Activated CD8-positive, alpha-beta T cell treated with anti-CD3 and anti-CD28 coated beads, Interleukin-2, amount 10 ng/mL, durations not matched to agents 7 days and 5 days (primary cell): ENCODE data around the gene CNNM1. TPM values are rescaled to one million over a fixed set of nuclear protein-coding genes. Genes with fewer than 3 reads are reported as not detected.

Source experiments
- ATAC-seq: fragments of 150-1000 bp; cut with Tn5 transposase; one replicate; pipeline ENCODE4 v1.10.0; 2021; ENCODE audit warnings: moderate library complexity
- CTCF ChIA-PET: fragments of 350-600 bp; sonication (Branson Sonifier 250); formaldehyde crosslinking; loops from one replicate; lab custom pipeline; 2021; ENCODE audit warnings: antibody characterized with exemption; lab: Charles Lee
- POLR2A ChIA-PET: fragments of 350-600 bp; sonication (Branson Sonifier 250); formaldehyde crosslinking; loops from one replicate; lab custom pipeline; 2021; ENCODE audit warnings: antibody characterized with exemption; lab: Charles Lee
- DNase-seq: peaks from one replicate; pipeline ENCODE4 v3.0.0-alpha.2; 2020
- H3K27ac Mint-ChIP-seq: one replicate; pipeline ENCODE4 v1.8.0; 2021; ENCODE audit warnings: mild to moderate bottlenecking, mixed read lengths
- H3K27me3 Mint-ChIP-seq: one replicate; pipeline ENCODE4 v1.8.0; 2021; ENCODE audit warnings: low read depth, mixed read lengths
- H3K36me3 Mint-ChIP-seq: one replicate; pipeline ENCODE4 v1.8.0; 2021; ENCODE audit warnings: low read depth, mixed read lengths
- H3K4me1 Mint-ChIP-seq: one replicate; pipeline ENCODE4 v1.8.0; 2021; ENCODE audit warnings: low read depth, mixed read lengths
- H3K4me3 Mint-ChIP-seq: one replicate; pipeline ENCODE4 v1.8.0; 2021; ENCODE audit warnings: mild to moderate bottlenecking, mixed read lengths
- H3K9me3 Mint-ChIP-seq: one replicate; pipeline ENCODE4 v1.8.0; 2022; ENCODE audit warnings: mixed read lengths; ENCODE audit not compliant: insufficient read depth
- total RNA-seq, 2 experiments: library from RNA; stranded (reverse); gene quantifications; one replicate each; pipeline ENCODE4 v1.2.3, GENCODE V29; 2021

CNNM1 gene
- total RNA-seq, 2 experiments from 2014 or later: 0.13 to 0.23 TPM

DNA sequence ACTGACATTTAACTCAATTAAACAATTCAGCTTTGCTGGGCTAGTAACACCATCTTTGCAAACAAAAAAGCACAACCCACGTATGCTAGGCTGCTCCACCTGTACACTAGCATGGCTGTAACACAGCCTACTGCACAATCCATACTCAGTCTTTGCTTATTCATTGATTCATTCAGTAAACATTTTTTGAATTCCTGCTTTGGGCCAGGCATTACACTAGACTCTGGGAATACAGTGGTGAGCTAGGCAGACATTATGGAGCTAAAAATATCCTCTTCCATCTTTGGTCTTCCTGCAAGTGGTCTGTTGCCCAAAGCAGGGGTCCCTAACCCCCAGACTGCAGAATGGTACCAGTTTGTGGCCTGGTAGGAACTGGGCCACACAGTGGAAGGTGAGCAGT lies 9.9 kb downstream of the CNNM1 start:
- H3K36me3 Mint-ChIP-seq: no peaks in the 10 kb centered on the region
- ATAC-seq (no peak), DNase-seq (no peak)
- peaks cover 15% of the 10 kb centered on the region for H3K4me1 Mint-ChIP-seq
- H3K27me3 Mint-ChIP-seq: peaks cover 16% of the 10 kb centered on the region
- POLR2A ChIA-PET: interaction anchor here (1.3 kb wide), 1 partner anchor 9 kb away, joined by 4 read pairs; no protein-coding TSS in a partner anchor
- CTCF ChIA-PET: no interaction called here
- H3K4me3 Mint-ChIP-seq: no peak overlapping the region
- H3K9me3 Mint-ChIP-seq: no peaks in the 10 kb centered on the region
- no peak overlapping the region for H3K27ac Mint-ChIP-seq

DNA sequence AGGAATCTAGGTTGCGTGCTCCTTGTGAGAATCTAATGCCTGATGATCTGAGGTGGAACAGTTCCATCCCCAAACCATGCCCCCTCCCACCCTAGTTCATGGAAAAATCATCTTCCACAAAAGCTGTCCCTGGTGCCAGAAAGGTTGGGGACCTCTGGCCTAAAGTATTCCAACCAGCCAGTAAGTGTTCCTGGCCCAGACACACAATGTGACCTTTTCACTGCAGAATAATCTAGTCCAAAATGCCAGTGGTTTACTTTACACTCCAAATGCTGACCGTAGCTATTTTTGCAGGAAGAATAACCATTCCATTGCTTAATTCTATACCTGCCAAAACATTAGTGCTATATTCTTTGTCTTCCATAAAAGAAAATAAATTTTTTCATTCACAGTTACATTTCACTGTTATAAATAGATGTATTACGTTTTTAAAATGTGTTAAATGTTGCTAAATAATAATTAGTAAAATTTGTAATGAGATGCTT lies 10.4 kb downstream of the CNNM1 start:
- no peaks in the 10 kb centered on the region for H3K9me3 Mint-ChIP-seq
- peaks cover 16% of the 10 kb centered on the region for H3K27me3 Mint-ChIP-seq
- ChIA-PET POLR2A (interaction anchor here (1.3 kb wide), 1 partner anchor 10 kb away, joined by 4 read pairs; no protein-coding TSS in a partner anchor), CTCF (no interaction called here)
- DNase-seq (no peak), ATAC-seq (no peak)
- peaks cover 15% of the 10 kb centered on the region for H3K4me1 Mint-ChIP-seq
- H3K36me3 Mint-ChIP-seq: no peaks in the 10 kb centered on the region
- no peak overlapping the region for H3K4me3 Mint-ChIP-seq
- H3K27ac Mint-ChIP-seq: no peak overlapping the region

DNA sequence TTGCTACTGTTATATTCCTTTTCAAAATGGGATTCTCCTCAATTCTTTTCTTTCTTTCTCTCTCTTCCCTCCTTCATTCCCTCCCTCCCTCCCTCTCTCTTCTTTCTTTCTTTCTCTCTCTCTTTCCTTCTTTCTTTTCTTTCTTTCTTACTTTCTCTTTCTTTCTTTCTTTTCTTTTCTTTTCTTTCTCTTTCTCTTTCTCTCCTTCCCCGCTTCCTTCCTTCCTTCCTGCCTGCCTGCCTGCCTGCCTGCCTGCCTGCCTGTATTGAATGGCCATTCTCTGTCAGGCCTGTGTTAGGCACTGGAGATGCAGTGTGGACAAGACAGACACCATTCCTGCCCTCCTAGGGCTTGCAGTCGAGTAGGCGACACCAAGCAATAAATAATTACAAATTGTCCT lies 11.5 kb downstream of the CNNM1 start:
- ATAC-seq: no peak
- Mint-ChIP-seq H3K9me3 (no peaks in the 10 kb centered on the region), H3K27me3 (peaks cover 10% of the 10 kb centered on the region), H3K4me1 (peaks cover 15% of the 10 kb centered on the region), H3K27ac (no peak overlapping the region), H3K36me3 (no peaks in the 10 kb centered on the region), H3K4me3 (no peak overlapping the region)
- no peak for DNase-seq
- ChIA-PET POLR2A (no interaction called here), CTCF (no interaction called here)

DNA sequence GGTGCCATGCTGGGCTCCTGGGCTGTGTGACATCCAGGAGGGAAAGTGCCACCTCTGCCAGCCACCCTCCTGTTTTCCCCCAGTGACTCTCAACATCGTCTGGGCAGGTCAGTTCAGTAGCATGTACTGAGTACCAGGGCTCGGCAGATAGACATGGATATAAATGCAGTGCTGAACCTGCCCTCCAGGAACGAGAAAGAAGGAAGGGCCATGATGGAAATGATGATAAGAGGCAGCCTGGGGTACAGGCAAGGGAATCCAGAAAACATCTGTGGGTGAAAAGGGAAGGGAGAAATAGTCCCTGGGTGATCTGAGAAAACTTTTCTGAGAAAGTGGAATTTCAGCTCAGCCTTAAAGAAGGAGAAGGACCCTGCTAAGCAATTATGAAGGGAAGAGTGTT lies 12.1 kb downstream of the CNNM1 start:
- Mint-ChIP-seq H3K4me3 (no peak overlapping the region), H3K4me1 (peaks cover 15% of the 10 kb centered on the region), H3K27me3 (peaks cover 10% of the 10 kb centered on the region), H3K9me3 (no peaks in the 10 kb centered on the region), H3K27ac (no peak overlapping the region), H3K36me3 (no peaks in the 10 kb centered on the region)
- no peak for DNase-seq
- CTCF ChIA-PET: no interaction called here
- no peak for ATAC-seq
- POLR2A ChIA-PET: no interaction called here

GRCh38 chr10:99341860-99342490 lies 12.8 kb downstream of the CNNM1 start:
- H3K27ac Mint-ChIP-seq: no peak overlapping the region
- H3K4me1 Mint-ChIP-seq: peaks cover 15% of the 10 kb centered on the region
- CTCF ChIA-PET: no interaction called here
- POLR2A ChIA-PET: no interaction called here
- peaks cover 10% of the 10 kb centered on the region for H3K27me3 Mint-ChIP-seq
- ATAC-seq (no peak), DNase-seq (no peak)
- H3K4me3 Mint-ChIP-seq: no peak overlapping the region
- no peaks in the 10 kb centered on the region for H3K36me3 Mint-ChIP-seq
- no peaks in the 10 kb centered on the region for H3K9me3 Mint-ChIP-seq

GRCh38 chr10:99343262-99343661 lies 14.1 kb downstream of the CNNM1 start:
- ATAC-seq: no peak
- no peak overlapping the region for H3K27ac Mint-ChIP-seq
- no peaks in the 10 kb centered on the region for H3K36me3 Mint-ChIP-seq
- H3K4me1 Mint-ChIP-seq: peaks cover 15% of the 10 kb centered on the region
- ChIA-PET CTCF (no interaction called here), POLR2A (no interaction called here)
- H3K4me3 Mint-ChIP-seq: no peak overlapping the region
- H3K27me3 Mint-ChIP-seq: peaks cover 12% of the 10 kb centered on the region
- no peaks in the 10 kb centered on the region for H3K9me3 Mint-ChIP-seq
- no peak for DNase-seq

GRCh38 chr10:99344715-99345114 lies 15.6 kb downstream of the CNNM1 start:
- POLR2A ChIA-PET: no interaction called here
- Mint-ChIP-seq H3K4me1 (peaks cover 15% of the 10 kb centered on the region), H3K27me3 (peaks cover 12% of the 10 kb centered on the region), H3K9me3 (no peaks in the 10 kb centered on the region), H3K4me3 (no peak overlapping the region), H3K27ac (no peak overlapping the region), H3K36me3 (no peaks in the 10 kb centered on the region)
- no peak for DNase-seq
- CTCF ChIA-PET: no interaction called here
- ATAC-seq: no peak

- POLR2A ChIA-PET: no interaction called here
- peaks cover 15% of the 10 kb centered on the region for H3K4me1 Mint-ChIP-seq
- H3K27ac Mint-ChIP-seq: no peak overlapping the region
- CTCF ChIA-PET: no interaction called here
- DNase-seq: no peak
- no peak for ATAC-seq
- no peaks in the 10 kb centered on the region for H3K36me3 Mint-ChIP-seq
- peaks cover 12% of the 10 kb centered on the region for H3K27me3 Mint-ChIP-seq
- no peaks in the 10 kb centered on the region for H3K9me3 Mint-ChIP-seq
- no peak overlapping the region for H3K4me3 Mint-ChIP-seq
These were observed 16.2 kb downstream of the CNNM1 start for GRCh38 chr10:99345350-99345749.

DNA sequence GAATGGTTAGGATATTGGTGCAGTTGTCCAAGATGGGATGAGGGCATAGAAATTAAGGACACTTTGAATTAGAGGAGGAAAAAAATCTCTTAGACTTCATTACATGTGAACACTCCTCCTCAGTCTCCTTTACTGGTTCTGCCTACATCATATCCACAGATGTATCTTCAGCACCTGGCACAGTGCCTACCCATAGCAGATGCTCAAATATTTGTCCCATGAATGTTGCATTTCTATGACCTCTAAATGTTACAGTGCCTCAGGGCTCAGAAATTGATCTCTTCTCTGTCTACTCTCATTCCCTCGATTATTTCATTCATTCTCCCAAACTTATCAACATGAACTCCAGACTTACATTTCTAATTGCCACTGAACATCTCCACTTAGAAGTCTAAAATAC lies 17.1 kb downstream of the CNNM1 start:
- POLR2A ChIA-PET: no interaction called here
- CTCF ChIA-PET: no interaction called here
- no peaks in the 10 kb centered on the region for H3K36me3 Mint-ChIP-seq
- no peak for DNase-seq
- H3K4me3 Mint-ChIP-seq: no peak overlapping the region
- H3K27ac Mint-ChIP-seq: no peak overlapping the region
- peaks cover 11% of the 10 kb centered on the region for H3K27me3 Mint-ChIP-seq
- peaks cover 9% of the 10 kb centered on the region for H3K4me1 Mint-ChIP-seq
- ATAC-seq: no peak
- H3K9me3 Mint-ChIP-seq: no peaks in the 10 kb centered on the region

DNA sequence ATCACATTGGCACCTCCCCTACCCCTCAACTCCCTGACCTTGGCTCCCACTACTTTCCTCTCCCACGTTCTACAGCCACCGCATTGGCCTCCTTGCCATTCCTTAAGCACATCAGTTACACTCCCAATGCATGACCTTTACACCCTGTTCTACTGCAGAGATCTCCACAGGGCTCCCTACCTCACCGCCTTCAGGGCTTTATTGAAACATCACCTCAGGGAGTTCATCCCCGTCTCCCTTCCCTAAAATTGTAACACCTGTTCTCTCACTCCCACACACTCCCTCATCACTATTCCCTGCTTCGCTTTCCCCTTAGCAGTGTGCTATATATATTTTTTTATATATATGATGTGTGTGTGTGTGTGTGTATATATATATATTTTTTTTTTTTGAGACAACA lies 18.5 kb downstream of the CNNM1 start:
- no peaks in the 10 kb centered on the region for H3K36me3 Mint-ChIP-seq
- CTCF ChIA-PET: no interaction called here
- H3K9me3 Mint-ChIP-seq: no peaks in the 10 kb centered on the region
- DNase-seq (no peak), ATAC-seq (no peak)
- no peaks in the 10 kb centered on the region for H3K4me1 Mint-ChIP-seq
- peaks cover 4% of the 10 kb centered on the region for H3K27me3 Mint-ChIP-seq
- no peak overlapping the region for H3K4me3 Mint-ChIP-seq
- no peak overlapping the region for H3K27ac Mint-ChIP-seq
- POLR2A ChIA-PET: no interaction called here

DNA sequence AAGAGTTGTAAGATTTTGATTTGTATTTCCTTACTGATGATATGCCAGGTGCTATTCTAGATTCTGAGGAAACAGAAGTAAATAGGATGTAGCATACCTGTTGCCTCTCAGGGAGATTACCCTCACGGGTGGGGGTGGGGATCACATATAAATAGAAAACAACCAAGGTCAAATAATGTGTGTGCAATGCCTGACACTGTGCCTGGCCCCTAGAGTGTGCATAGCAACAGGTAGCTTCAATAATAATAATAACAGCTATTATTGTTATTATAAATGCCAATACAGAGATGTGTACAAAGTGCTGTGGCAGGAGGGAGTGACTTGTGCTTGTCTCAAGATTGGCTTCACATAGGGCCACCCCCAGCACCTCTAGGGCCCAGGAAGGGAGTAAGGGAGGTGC lies 24.0 kb downstream of the CNNM1 start:
- Mint-ChIP-seq H3K27ac (no peak overlapping the region), H3K9me3 (no peaks in the 10 kb centered on the region), H3K27me3 (peaks cover 8% of the 10 kb centered on the region), H3K36me3 (no peaks in the 10 kb centered on the region), H3K4me3 (no peak overlapping the region), H3K4me1 (no peaks in the 10 kb centered on the region)
- POLR2A ChIA-PET: no interaction called here
- ATAC-seq (no peak), DNase-seq (no peak)
- CTCF ChIA-PET: no interaction called here

GRCh38 chr10:99357691-99358090 lies 28.5 kb downstream of the CNNM1 start:
- ChIA-PET CTCF (no interaction called here), POLR2A (no interaction called here)
- H3K4me3 Mint-ChIP-seq: no peak overlapping the region
- DNase-seq: no peak
- no peak overlapping the region for H3K27ac Mint-ChIP-seq
- H3K4me1 Mint-ChIP-seq: no peaks in the 10 kb centered on the region
- H3K27me3 Mint-ChIP-seq: peaks cover 12% of the 10 kb centered on the region
- no peaks in the 10 kb centered on the region for H3K36me3 Mint-ChIP-seq
- H3K9me3 Mint-ChIP-seq: no peaks in the 10 kb centered on the region
- ATAC-seq: no peak

- H3K4me3 Mint-ChIP-seq: no peak overlapping the region
- POLR2A ChIA-PET: no interaction called here
- H3K27ac Mint-ChIP-seq: no peak overlapping the region
- CTCF ChIA-PET: no interaction called here
- H3K36me3 Mint-ChIP-seq: no peaks in the 10 kb centered on the region
- DNase-seq: no peak
- no peak for ATAC-seq
- peaks cover 13% of the 10 kb centered on the region for H3K27me3 Mint-ChIP-seq
- no peaks in the 10 kb centered on the region for H3K9me3 Mint-ChIP-seq
- H3K4me1 Mint-ChIP-seq: no peaks in the 10 kb centered on the region
These were observed 28.9 kb downstream of the CNNM1 start for GRCh38 chr10:99358101-99358500.
